ENCODE measurements around the gene ACACA.
"Not testable (repeated sequence)": the region's sequence is repeated elsewhere in the genome, so short reads cannot be mapped to it uniquely, and the experiment has no call there.

Gene ACACA

DNA sequence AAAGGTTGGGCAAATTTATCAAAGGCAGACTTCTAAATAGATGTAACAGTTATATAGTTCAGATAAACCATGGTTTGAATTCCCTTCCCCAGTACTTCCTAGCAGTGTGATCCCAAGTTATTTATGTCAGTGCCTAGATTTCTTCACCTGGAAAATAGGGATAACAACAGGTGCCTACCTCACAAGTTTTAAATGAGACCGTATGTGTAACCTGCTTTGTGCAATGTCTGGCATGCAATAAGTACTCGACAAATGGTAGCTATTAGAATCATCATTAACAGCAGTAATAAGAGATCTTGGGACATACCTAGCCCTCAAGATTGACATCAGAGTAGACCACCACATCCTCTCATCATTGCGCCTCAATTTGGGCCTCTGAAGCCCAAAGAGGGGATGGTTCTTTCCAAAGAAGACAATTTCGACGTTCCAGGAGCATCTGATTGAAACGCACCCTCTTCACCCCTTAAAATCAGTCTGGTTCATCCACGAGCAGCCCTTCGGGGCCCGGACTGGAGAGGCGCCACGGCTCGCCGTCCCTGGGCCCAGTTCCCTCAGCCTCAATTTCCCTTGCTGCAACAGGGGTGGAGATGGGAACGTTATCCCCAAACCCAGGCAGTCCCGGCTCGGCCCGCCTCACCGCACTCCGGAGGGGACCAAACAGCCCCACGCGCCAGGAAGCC lies 541 bp downstream of the ACACA start:
- Histone ChIP-seq H3K27me3 (no peaks in the 10 kb centered on the region), H3K36me3 (peaks cover 2% of the 10 kb centered on the region in 3 donors), H3K4me3 (peak overlapping the region; percentile 76 to 82), H3K27ac (peak overlapping the region; percentile 84 to 94), H3K9me3 (no peaks in the 10 kb centered on the region), H3K4me1 (peaks cover 0 to 23% (median 12%) of the 10 kb centered on the region in 4 donors)
- no peak for DNase-seq
- intact Hi-C loops (cut with DNase I; ENCODE audit: low total_unique reads): loop anchor here (5.0 kb wide), 1 partner anchor 49 kb away; no protein-coding TSS in a partner anchor
- TF ChIP-seq, protein P1, sequence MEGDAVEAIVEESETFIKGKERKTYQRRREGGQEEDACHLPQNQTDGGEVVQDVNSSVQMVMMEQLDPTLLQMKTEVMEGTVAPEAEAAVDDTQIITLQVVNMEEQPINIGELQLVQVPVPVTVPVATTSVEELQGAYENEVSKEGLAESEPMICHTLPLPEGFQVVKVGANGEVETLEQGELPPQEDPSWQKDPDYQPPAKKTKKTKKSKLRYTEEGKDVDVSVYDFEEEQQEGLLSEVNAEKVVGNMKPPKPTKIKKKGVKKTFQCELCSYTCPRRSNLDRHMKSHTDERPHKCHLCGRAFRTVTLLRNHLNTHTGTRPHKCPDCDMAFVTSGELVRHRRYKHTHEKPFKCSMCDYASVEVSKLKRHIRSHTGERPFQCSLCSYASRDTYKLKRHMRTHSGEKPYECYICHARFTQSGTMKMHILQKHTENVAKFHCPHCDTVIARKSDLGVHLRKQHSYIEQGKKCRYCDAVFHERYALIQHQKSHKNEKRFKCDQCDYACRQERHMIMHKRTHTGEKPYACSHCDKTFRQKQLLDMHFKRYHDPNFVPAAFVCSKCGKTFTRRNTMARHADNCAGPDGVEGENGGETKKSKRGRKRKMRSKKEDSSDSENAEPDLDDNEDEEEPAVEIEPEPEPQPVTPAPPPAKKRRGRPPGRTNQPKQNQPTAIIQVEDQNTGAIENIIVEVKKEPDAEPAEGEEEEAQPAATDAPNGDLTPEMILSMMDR (IDR thresholded peaks at IDR 0.05): no peak

DNA sequence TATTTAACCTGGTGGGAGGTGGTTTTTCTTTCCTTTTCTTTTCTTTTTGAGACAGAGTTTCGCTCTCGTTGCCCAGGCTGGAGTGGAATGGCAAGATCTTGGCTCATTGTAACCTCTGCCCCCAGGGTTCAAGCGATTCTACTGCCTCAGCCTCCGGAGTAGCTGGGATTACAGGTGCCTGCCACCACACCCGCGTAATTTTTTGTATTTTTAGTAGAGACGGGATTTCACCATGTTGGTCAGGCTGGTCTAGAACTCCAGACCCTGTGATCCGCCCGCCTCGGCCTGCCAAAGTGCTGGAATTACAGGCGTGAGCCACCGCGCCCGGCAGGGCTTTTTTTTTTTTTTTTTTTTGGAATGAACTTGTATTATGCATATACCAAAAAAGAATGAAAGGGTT lies 1.1 kb downstream of the ACACA start:
- peak overlapping the region; percentile 76 to 82 for H3K4me3 ChIP-seq
- not testable (repeated sequence) for H3K36me3 ChIP-seq, DNase-seq, H3K9me3 ChIP-seq, H3K27me3 ChIP-seq
- intact Hi-C loops (cut with DNase I; ENCODE audit: low total_unique reads): loop anchor here (5.0 kb wide), 1 partner anchor 48 kb away; no protein-coding TSS in a partner anchor
- peak overlapping the region in 1 of 2 donors; percentile 94 for H3K27ac ChIP-seq
- peaks cover 0 to 23% (median 12%) of the 10 kb centered on the region in 4 donors for H3K4me1 ChIP-seq

DNA sequence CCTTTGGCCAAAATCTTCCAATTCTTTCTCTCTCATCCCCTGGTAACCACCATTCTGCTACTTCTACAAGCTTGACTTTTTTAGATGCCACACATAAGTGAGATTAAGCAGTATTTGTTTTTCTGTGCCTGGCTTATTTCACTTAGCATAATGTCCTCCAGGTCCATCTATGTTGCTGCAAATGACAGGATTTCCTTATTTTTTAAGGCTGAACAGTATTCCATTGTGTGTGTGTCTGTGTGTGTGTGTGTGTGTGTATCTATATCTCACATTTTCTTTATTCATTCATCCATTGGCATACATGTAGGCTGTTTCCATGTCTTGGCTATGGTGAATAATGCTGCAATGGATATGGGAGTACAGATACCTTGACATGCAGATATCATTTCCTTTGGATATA lies 6.1 kb downstream of the ACACA start:
- no peak for DNase-seq
- TF ChIP-seq, protein P1 (IDR thresholded peaks at IDR 0.05): no peak
- peaks cover 0 to 11% (median 5%) of the 10 kb centered on the region in 4 donors for H3K4me1 ChIP-seq
- intact Hi-C loops (cut with DNase I; ENCODE audit: low total_unique reads): no loop called here
- H3K9me3 ChIP-seq: no peaks in the 10 kb centered on the region
- H3K36me3 ChIP-seq: no peaks in the 10 kb centered on the region
- H3K4me3 ChIP-seq: no peak overlapping the region
- H3K27me3 ChIP-seq: no peaks in the 10 kb centered on the region
- H3K27ac ChIP-seq: no peak overlapping the region

DNA sequence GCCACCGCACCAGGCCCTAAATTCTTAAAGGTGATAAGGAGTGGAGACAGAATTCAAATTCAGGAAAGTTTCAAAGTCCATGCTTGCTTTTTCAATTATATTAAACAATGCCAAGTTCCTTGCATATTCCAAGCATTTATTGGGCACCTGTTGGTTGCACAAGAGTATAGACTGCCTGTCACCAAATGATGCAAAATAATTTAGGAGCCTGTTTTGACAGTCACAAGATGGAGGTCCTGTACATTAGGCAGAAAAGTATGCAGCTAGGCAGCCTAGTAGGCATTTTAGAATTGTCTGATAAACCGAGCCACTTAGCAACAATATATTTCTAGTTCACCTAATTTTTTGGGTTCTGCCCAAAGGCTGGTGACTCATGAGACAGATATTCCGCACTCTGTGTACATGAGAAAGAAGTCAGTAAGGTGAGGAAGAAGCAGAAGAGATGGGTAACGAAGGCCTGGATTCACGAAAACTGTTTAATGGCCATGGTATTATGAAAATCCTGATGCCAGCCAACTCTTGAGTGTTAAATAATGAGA lies 7.3 kb downstream of the ACACA start:
- TF ChIP-seq, protein P1 (IDR thresholded peaks at IDR 0.05): no peak
- Histone ChIP-seq H3K36me3 (no peaks in the 10 kb centered on the region), H3K27ac (no peak overlapping the region), H3K4me3 (no peak overlapping the region), H3K27me3 (no peaks in the 10 kb centered on the region), H3K9me3 (no peaks in the 10 kb centered on the region), H3K4me1 (no peaks in the 10 kb centered on the region)
- no peak for DNase-seq
- intact Hi-C loops (cut with DNase I; ENCODE audit: low total_unique reads): no loop called here

DNA sequence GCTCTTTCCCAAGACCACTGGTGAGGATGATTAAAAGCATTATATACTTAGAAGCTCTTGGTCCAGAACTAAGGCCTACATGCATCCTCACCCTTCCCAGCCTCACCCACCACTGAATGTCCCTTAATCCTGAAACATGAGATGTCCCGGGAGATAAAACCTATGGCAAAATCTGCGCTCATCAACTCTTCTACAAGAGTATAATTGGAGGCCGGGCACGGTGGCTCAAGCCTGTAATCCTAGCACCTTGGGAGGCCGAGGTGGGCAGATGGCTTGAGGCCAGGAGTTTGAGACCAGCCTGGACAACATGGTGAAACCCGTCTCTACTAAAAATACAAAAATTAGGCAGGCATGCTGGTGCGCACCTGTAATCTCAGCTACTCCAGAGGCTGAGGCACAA lies 13.3 kb downstream of the ACACA start:
- peaks cover 0 to 14% (median 7%) of the 10 kb centered on the region in 4 donors for H3K4me1 ChIP-seq
- peaks cover 0 to 4% (median 0%) of the 10 kb centered on the region in 3 donors for H3K36me3 ChIP-seq
- intact Hi-C loops (cut with DNase I; ENCODE audit: low total_unique reads): no loop called here
- H3K4me3 ChIP-seq: no peak overlapping the region
- no peak for DNase-seq
- no peaks in the 10 kb centered on the region for H3K27me3 ChIP-seq
- TF ChIP-seq, protein P1 (IDR thresholded peaks at IDR 0.05): no peak
- no peak overlapping the region for H3K27ac ChIP-seq
- H3K9me3 ChIP-seq: no peaks in the 10 kb centered on the region

DNA sequence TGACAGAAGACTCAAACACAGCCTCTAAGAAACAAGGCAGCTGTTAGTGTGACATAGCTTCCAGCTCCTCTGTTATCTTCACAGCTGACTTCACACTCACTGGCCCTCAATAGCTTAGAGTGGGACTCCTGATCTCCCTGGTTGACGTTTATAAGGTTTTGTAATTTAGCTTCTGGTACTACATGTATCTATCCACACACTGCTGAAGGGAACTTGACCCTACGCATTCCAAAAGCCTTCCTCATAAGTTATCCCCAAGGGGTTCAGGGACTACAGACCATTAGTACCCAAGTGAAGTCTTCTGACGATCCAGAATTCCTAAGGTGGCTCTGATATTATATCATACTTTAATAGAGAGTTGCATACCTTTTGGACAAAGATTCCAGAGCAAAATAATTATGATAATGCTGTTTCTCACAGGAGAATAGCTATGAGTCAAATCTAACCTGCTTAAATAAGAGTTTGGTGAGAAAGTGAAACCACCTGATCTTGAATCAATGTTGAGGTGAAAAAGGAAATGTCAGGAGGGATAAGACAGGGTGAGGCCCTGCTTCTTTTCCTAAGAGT lies 14.5 kb downstream of the ACACA start:
- Histone ChIP-seq H3K27ac (peak overlapping the region; percentile 38 to 47), H3K27me3 (no peaks in the 10 kb centered on the region), H3K4me3 (no peak overlapping the region), H3K36me3 (peaks cover 0 to 4% (median 0%) of the 10 kb centered on the region in 3 donors), H3K9me3 (no peaks in the 10 kb centered on the region), H3K4me1 (peaks cover 0 to 14% (median 7%) of the 10 kb centered on the region in 4 donors)
- no peak for DNase-seq
- TF ChIP-seq, protein P1 (IDR thresholded peaks at IDR 0.05): no peak
- intact Hi-C loops (cut with DNase I; ENCODE audit: low total_unique reads): no loop called here
